GM18508 (cell line): Measurements from ENCODE around the gene MT1B.
"Not testable (repeated sequence)": the region's sequence is repeated elsewhere in the genome, so short reads cannot be mapped to it uniquely, and the experiment has no call there.

Experiments used
- ATAC-seq: cut with Tn5 transposase; IDR thresholded peaks from one replicate; pipeline ENCODE4 v1.9.1; 2021; ENCODE audit warnings: moderate number of reproducible peaks; ENCODE audit not compliant: insufficient read depth, unreplicated experiment

Gene MT1B

DNA sequence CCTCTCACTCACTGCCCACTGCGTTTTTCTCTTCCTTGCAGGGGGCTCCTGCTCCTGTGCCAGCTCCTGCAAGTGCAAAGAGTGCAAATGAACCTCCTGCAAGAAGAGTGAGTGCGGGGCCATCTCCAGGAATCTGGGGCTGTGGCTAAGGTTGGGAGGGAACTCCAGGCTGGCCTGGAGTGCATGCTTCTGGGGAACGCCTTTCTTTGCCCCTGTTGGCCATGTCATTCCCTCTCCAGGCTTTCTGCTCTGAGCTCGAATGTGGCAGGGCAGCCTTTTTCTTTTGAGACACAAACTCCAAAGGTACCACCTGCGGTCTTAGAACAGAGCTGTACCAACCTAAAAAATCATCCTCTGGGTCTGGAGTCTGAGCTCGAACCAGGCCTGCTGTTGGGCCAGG, 33.5 kb upstream of the MT1B start:
- ATAC-seq: no peak

DNA sequence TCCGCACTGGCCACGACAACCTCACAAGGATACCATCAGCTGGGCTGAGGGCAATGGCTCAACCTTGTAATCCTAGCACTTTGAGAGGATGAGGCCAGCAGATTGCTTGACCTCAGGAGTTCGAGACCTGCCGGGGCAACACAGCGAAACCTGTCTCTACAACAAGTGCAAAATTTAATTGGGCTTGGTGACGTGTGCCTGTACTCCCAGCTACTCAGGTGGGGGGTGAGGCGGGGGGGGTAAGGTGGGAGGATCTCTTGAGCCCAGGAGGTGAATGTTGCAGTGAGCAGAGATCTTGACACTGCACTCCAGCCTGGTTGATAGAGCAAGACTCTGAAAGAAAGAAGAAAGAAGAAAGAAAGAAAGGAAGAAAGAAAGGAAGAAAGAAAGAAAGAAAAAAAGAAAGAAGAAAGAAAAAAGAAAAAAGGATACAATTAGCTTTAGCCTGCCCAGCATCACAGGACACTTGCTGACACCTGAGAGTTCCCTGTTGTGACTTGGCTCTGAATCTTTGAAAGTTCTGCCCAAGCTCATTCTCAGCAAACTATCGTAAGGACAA, 31.3 kb upstream of the MT1B start:
- no peak for ATAC-seq

DNA sequence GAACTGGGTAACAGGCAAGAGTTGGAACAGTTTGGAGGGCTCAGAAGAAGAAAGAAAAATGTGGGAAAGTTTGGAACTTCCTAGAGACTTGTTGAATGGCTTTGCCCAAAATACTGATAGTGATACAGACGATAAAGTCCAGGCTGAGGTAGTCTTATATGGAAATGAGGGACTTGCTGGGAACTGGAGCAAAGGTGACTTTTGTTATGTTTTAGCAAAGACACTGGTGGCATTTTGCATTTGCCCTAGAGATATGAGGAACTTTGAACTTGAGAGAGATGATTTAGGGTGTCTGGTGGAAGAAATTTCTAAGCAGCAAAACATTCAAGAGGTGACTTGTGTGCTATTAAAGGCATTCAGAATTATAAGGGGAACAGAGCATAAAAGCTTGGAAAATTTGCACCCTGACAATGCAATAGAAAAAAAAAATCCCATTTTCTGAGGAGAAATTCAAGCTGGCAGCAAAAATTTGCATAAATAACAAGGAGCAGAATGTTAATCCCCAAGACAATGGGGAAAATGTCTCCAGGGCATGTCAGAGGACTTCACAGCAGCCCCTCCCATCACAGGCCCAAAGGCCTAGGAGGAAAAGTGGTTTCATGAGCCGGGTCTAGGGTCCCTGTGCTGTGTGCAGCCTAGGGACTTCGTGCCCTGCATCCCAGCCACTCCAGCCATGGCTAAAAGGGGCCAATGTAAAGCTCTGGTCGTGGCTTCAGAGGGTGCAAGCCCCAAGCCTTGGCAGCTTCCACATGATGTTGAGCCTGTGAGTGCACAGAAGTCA, 29.8 kb upstream of the MT1B start:
- not testable (repeated sequence) for ATAC-seq

DNA sequence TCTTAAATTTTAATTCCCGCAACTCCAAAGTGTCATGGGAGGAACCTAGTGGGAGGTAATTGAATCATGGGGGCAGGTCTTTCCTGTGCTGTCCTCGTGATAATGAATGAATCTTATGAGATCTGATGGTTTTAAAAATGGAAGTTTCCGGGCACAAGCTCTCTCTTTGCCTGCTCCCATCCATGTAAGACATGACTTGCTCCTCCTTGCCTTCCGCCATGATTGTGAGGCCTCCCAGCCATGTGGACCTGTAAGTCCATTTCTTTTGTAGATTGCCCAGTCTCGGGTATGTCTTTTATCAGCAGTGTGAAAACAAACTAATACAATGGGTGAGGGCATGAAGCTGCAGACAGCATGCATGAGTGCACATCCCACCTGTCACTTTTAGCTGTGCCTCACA, 28.5 kb upstream of the MT1B start:
- not testable (repeated sequence) for ATAC-seq

DNA sequence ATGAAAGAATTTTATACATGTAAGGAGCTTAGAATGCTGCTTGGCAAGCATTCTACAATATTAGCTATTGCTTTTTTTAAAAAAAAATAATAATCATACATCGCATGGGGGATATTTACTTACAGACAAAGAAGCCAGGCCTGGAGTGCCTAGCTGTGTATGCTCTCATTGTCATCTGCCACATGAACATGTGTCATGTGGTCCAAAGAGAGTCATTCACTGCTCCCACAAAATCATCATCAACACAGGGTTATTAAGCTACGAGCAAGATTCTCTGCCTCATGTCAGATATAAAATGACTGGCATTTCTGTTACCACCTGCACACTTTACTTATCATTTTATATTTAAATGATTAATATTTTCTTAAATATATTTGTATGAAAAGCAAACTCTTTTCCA, 28.0 kb upstream of the MT1B start:
- no peak for ATAC-seq

DNA sequence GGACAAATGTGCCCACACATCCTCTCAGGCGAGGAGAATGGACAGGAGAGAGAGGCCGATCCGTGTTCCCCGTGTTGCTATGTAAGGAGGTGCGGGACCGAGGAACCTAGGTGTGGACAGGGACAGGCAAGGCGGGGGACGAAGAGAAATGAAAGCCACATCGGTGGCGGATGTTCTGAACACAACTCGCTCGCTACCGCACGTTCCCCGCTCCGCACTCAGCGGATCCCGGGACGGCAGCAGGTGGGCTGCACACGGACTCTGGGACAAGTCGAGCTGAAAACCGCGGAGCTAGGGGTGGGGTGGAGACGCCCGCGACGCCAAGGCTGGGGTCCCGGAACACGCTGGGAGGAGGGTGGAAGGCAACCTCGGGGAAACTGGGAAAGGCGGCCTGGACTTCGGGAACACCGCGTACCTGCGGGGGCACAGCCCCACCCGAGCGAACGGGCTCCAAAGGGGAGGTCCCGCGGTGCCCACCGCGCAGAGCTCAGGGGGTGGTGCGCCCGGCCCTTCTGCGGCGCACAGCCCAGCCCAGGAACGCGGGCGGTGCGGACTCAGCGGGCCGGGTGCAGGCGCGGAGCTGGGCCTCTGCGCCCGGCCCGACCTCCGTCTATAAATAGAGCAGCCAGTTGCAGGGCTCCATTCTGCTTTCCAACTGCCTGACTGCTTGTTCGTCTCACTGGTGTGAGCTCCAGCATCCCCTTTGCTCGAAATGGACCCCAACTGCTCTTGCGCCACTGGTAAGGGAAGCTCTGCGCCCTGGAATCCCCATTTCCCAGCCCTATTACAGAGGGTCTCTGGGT, 26.3 kb upstream of the MT1B start, which contains the start of gene MT1E:
Gene MT1E (plus strand): TSS at position 642 of the 803 bp plus-strand sequence. CDS start 71 bp downstream, at position 713.
- ATAC-seq: no peak

DNA sequence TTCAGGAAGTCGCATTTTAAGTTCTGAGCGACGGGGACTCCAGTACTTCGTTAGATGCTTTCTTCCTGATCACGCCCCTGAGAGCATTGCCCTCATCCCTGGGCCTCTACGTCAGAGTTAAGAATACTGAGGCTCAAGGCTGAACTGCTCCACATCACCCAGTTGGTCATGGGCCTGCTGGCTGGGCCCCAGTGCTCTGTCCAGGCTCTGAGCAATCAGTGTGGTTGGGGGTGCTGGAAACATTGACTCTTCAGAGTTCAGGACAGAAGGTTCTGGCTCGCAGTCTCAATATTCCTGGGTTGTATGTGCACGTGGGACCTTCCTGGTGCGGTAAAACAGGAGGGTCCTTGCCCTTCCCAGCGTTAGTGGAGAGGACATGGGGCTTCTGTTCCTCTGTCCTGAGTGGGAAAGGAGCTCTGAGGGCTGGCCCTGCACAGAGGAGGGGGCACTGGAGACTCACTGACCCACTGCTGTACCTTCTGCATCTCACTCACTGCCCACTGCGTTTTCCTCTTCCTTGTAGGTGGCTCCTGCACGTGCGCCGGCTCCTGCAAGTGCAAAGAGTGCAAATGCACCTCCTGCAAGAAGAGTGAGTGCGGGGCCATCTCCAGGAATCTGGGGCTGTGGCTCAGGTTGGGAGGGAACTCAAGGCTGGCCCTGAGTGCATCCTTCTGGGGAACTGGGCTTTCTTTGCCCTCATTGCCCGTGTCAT, 25.6 kb upstream of the MT1B start:
- no peak for ATAC-seq

DNA sequence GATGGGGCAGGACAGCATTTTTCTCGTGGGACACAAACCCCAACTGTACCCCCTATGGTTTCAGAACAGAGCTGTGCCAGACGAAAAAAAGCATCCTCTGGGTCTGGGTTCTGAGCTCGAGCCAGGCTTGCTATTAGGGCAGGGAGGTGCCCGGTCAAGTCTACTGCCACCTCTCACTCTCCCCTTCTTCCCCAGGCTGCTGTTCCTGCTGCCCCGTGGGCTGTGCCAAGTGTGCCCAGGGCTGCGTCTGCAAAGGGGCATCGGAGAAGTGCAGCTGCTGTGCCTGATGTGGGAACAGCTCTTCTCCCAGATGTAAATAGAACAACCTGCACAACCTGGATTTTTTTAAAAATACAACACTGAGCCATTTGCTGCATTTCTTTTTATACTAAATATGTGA, 25.0 kb upstream of the MT1B start:
- ATAC-seq: no peak

DNA sequence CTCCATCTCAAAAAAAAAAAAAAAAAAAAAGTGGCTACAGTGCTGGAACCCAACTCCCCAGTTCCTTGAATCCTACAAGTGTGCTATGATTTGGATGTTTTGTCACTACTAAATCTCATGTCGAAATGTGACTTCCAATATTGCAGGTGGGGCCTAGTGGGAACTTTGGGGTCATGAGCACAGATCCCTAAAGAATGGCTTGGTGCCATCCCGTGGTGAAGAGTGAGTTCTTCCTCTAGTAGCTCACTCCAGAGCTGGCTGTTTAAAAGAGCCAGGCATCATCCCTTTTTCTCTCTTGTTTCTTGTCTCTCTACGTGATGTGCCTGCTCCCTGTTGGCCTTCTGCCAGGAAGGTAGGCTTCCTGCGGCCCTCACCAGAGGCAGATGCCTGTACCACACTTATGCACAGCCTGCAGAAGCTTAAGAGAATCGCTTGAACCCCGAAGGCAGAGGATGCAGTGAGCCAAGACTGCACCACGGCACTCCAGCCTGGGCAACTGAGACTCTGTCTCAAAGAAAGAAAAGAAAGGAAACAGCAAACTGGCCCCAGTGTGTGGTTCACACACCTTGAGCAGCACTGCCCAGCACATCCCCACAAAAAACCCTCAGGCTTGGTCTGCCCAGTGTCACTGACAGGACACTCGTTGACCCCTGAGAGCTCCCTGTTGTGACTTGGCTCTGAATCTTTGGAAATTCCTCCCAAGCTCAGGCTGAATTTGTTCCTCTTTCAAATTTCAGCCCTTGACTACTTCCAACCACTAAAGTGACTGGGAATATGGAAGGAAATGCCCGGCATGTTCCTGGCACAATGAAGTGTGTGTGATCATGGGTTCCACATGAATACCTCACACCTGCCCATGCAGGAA, 23.0 kb upstream of the MT1B start:
- no peak for ATAC-seq

DNA sequence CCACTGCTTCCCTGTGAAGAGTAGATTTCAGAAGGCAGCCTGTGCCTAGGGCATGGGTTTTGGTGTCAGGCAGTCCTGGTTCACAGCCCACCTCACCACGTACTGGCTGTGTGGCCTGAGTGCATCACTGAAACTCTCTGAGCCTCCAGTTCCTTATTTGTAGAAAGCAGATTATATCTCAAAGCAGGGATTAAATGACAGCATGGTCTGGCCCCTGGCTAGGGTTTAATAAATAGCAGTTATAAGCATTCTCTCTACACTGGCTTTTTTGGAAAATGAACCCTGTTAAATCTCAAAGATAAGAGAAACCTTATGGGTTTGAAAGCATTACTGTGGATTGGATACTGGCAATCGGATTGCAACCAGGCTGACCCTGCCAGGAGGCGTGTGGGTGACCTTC, 22.2 kb upstream of the MT1B start:
- ATAC-seq: no peak

DNA sequence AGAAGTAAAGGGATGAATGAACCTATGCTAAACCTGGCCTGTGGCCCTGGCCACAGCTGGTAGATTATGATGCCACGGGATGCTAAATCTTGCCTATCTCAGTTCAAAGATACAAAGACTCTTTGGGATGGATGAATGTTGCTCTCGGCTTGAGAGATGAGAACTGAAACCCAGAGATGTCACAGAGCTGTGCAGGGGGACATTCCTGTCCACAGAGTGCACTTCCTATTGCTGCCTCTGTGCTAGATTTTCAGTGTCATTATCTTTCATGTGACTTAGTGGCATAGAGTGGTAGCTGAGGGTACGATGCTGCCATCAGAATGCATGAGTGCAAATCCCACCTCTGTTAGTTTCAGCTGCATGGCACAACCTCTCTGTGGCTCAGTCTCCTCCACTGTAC, 21.6 kb upstream of the MT1B start:
- ATAC-seq: peak; percentile 86

DNA sequence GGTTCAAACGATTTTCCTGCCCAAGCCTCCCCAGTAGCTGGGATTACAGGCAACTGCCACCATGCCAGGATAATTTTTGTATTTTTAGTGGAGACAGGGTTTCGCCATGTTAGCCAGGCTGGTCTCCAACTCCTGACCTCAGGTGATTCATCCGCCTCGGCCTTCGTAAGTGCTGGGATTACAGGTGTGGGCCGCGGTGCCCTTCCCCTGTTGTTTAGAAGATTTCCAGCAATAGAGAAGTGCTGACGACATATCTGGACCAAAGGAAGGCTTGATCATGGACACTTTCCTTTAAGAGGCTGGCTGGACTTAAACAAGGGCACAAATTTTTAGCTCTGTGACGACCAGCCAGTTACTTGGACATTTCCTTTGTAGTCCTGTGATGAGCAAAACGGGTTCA, 20.5 kb upstream of the MT1B start:
- ATAC-seq: no peak

DNA sequence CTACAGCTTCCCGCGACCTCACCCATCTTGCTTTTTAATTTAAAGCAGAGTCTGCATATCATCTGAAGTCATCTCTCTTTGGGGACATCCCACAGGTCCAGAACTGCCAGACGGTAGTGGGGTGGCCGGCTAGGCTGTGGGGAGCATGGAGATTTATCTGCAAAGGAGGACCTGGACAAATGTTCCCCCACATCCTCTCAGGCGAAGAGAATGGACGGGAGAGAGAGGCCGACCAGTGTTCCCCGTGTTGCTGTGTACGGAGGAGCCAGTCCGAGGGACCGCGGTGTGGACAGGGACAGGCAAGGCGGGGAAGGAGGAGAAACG, 19.9 kb upstream of the MT1B start:
- no peak for ATAC-seq

DNA sequence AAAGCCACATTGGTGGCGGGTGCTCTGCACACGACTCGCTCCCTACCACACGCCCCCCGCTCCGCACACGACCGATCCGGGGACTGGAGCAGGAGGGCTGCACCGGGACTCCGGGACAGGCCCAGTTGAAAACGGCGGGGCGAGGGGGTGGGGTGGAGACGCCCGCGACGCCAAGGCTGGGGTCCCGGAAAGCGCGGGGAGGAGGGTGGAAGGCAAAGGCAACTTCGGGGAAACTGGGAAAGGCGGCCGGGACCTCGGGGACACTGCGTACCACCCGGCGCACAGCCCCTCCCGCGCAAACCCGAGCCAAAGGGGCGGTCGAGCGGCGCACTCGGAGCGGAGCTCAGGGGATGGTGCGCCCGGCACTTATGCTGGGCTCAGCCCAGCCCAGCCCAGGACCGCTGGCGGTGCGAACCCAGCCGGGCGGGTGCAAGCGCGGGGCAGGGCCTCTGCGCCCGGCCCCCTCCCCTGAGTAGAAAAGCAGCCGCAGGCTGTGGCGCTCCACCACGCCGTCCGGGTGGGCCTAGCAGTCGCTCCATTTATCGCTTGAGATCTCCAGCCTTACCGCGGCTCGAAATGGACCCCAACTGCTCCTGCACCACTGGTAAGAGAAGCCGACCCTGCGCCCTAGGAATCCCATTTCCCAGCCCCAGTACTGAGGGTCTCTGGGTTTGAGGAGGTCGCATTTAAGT, 19.4 kb upstream of the MT1B start, which contains the start of gene MT1M:
Gene MT1M (plus strand): TSS at position 504 of the 692 bp plus-strand sequence. CDS start 73 bp downstream, at position 577.
- ATAC-seq: no peak

DNA sequence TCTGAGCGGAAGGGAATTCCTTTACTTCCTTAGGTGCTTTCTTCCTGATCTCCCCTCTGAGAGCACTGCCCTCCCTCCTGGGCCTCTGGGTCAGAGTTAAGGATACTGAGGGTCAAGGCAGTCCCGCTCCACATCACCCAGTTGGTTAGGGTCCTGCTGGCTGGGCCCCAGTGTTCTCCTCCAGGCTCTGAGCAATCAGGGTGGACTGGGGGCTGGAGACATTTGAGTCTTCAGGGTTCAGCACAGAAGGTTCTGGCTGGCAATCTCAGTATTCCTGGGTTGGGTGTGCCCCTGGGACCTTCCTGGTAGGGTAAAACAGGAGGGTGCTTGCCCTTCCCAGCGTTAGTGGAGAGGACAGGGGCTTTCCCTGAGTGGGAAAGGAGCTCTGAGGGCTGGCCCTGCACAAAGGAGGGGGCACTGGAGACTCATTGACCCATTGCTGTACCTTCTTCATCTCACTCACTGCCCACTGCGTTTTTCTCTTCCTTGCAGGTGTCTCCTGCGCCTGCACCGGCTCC, 18.8 kb upstream of the MT1B start:
- ATAC-seq: no peak

DNA sequence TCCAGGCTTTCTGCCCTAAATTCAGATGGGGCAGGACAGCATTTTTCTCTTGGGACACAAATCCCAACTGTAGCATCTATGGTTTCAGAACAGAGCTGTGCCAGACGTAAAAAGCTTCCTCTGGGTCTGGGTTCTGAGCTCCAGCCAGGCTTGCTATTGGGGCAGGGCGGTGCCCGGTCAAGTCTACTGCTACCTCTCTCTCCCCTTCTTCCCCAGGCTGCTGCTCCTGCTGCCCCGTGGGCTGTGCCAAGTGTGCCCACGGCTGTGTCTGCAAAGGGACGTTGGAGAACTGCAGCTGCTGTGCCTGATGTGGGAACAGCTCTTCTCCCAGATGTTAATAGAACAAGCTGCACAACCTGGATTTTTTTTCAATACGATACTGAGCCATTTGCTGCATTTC, 18.2 kb upstream of the MT1B start:
- no peak for ATAC-seq

DNA sequence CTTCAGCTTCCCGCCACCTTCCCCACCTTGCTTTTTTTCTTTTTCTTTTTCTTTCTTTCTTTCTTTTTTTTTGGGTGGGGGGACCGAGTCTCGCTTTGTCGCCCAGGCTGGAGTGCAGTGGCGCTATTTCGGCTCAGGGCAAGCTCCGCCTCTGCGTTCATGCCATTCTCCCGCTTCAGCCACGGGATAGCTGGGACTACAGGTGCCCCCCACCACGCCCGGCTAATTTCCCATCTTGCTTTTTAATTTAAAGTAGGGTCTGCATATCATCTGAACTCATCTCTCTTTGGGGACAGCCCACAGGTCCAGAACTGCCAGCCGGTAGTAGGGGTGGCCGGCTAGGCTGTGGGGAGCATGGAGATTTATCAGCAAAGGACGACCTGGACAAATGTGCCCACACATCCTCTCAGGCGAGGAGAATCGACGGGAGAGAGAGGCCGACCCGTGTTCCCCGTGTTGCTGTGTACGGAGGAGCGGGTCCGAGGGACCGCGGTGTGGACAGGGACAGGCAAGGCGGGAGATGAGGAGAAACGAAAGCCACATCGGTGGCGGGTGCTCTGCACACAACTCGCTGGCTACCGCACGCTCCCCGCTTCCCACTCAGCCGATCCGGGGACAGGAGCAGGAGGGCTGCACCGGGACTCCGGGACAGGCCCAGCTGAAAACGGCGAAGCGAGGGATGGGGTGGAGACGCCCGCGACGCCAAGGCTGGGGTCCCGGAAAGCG, 16.8 kb upstream of the MT1B start:
- ATAC-seq: no peak

DNA sequence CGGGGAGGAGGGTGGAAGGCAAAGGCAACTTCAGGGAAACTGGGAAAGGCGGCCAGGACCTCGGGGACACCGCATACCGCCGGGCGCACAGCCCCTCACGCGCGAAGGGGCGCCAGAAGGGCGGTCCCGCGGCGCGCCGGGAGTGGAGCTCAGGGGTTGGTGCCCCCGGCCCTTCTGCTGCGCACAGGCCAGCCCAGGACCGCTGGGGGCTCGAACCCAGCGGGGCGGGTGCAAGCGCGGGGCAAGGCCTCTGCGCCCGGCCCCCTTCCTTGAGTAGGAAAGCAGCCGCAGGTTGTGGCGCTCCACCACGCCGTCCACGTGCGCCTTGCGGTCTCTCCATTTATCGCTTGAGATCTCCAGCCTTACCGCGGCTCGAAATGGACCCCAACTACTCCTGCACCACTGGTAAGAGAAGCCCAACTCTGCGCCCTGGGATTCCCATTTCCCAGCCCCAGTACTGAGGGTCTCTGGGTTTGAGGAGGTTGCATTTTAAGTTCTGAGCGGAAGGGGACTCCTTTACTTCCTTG, 16.2 kb upstream of the MT1B start:
- ATAC-seq: no peak
